ENCODE data around the gene PNPLA7. TPM values are rescaled to one million over a fixed set of nuclear protein-coding genes. Genes with fewer than 3 reads are reported as not detected.

Gene PNPLA7
- polyA plus RNA-seq, 2 donors = 2.3 to 3.9 TPM

DNA sequence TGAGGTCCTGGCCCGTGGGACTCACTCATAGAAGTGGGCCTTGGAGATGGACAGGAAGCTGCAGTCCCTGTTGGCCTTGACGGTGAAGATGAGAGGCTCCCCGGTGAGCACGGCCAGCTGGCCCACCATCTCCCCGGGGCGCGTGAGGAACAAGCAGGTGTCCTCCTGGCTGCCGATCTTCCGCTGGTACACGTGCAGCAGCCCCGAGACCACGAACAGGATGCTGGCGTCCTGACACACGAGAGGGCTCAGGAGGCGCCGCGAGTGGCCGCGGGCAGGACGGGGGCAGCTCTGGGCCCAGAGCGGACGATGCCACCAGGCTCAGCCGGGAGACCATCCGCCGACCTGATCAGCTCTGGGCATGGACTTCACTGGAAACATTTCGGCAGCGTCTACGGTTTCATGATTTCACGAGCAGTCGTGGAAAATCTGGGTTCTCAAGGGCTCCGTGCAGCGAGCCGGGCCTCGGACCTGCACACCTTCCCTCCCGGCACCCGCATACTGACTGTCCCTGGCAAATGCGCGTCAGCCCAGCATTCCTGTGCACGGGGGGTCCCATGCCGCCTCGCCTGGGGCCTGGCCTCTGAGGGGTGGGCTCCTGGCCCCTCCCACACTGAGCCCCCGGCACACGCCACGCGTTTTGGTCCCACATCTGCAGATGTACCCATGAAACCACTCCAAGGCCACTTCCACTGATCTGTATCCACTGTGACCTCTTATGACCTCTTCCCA lies 49.4 kb downstream of the PNPLA7 start:
- WGBS, 2 donors = 91 to 94% methylated on average over 45 of the region's 45 CpGs
- Histone ChIP-seq H3K4me1 (ENCODE audit: control insufficient read depth in 2 of 2, insufficient read depth in 2 of 2, low read length in 1 of 2) (peaks cover 0 to under 1% of the 10 kb centered on the region in 2 donors), H3K4me3 (ENCODE audit: low read depth in 1 of 2, low read length in 2 of 2) (no peak overlapping the region), H3K9me3 (ENCODE audit: control insufficient read depth in 2 of 2, insufficient read depth in 1 of 2, low read depth in 1 of 2, low read length in 1 of 2) (no peaks in the 10 kb centered on the region), H3K27me3 (ENCODE audit: control insufficient read depth in 1 of 2, insufficient read depth in 2 of 2, low read length in 2 of 2) (no peaks in the 10 kb centered on the region), H3K36me3 (ENCODE audit: control insufficient read depth in 2 of 2, insufficient read depth in 2 of 2, low read length in 1 of 2) (peaks cover 0 to 4% of the 10 kb centered on the region in 2 donors), H3K27ac (ENCODE audit: low read depth in 2 of 2, low read length in 1 of 2) (no peak overlapping the region)

DNA sequence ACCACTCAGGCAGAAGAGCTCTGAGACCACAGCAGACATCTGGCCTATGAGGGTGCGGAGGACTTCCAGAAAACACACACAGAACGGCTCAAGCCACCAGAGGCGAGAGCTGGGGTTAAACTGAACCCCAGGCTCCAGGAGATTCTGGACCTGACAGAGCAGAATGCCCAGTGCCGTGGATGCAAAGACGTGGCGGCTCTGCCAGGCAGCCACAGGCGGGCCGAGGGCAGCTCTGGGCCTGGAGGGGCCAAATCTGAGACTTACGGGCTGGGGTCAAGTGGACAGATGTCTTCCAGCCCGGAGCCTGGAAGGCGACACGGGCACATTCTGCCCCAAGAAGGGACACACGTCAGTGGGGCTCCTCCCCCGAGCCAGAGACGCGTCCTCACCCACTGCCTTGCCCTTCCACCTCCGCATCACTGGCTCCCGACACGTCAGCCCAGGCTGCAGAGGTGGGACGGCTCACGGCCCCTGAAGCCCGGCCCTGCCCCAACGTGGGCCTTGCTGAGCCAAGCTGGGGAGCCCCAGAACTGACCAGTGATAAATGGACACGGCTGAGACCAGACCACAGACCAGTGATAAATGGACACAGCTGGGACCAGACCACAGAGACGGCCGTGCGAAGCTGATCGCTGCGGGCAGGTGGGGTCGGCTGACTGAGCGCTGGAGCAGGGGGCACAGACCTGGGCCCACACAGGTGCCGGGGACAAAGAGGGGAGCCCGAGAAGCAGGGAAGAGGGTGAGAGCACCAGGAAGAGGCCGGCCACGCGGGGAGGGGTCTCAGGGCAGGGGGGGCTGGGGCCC lies 50.1 kb downstream of the PNPLA7 start:
- no peaks in the 10 kb centered on the region for H3K4me1 ChIP-seq (ENCODE audit: control insufficient read depth in 2 of 2, insufficient read depth in 2 of 2, low read length in 1 of 2)
- no peak overlapping the region for H3K4me3 ChIP-seq (ENCODE audit: low read depth in 1 of 2, low read length in 2 of 2)
- 89 to 93% methylated on average over 36 of the region's 36 CpGs for whole genome bisulfite sequencing, 2 donors
- H3K36me3 ChIP-seq (ENCODE audit: control insufficient read depth in 2 of 2, insufficient read depth in 2 of 2, low read length in 1 of 2) = peaks cover 0 to 4% of the 10 kb centered on the region in 2 donors
- H3K9me3 ChIP-seq (ENCODE audit: control insufficient read depth in 2 of 2, insufficient read depth in 1 of 2, low read depth in 1 of 2, low read length in 1 of 2) = no peaks in the 10 kb centered on the region
- no peak overlapping the region for H3K27ac ChIP-seq (ENCODE audit: low read depth in 2 of 2, low read length in 1 of 2)
- H3K27me3 ChIP-seq (ENCODE audit: control insufficient read depth in 1 of 2, insufficient read depth in 2 of 2, low read length in 2 of 2) = no peaks in the 10 kb centered on the region

DNA sequence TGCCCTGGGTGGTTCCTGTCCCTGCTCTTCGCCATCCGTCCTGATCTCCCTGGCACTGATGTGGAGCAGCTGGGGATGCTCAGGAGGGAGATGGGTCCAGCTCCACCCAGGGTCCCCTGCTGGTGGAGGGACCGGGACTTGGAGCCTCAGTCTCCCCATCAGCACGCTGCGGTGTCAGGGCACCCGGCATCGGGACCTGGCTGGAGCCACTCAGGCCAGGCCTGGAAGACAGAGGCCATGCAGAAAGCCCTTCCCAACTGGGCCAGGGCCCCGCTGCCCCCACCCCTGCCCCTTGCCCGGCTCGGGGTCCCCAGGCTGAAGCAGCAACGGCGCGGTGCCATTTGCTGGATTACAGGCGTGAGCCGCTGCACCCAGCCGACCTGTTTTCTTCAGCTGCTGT lies 50.8 kb downstream of the PNPLA7 start:
- WGBS, 2 donors = 91% methylated on average over 16 of the region's 16 CpGs
- no peaks in the 10 kb centered on the region for H3K27me3 ChIP-seq (ENCODE audit: control insufficient read depth in 1 of 2, insufficient read depth in 2 of 2, low read length in 2 of 2)
- no peak overlapping the region for H3K4me3 ChIP-seq (ENCODE audit: low read depth in 1 of 2, low read length in 2 of 2)
- H3K27ac ChIP-seq (ENCODE audit: low read depth in 2 of 2, low read length in 1 of 2) = no peak overlapping the region
- H3K4me1 ChIP-seq (ENCODE audit: control insufficient read depth in 2 of 2, insufficient read depth in 2 of 2, low read length in 1 of 2) = no peaks in the 10 kb centered on the region
- H3K9me3 ChIP-seq (ENCODE audit: control insufficient read depth in 2 of 2, insufficient read depth in 1 of 2, low read depth in 1 of 2, low read length in 1 of 2) = no peaks in the 10 kb centered on the region
- H3K36me3 ChIP-seq (ENCODE audit: control insufficient read depth in 2 of 2, insufficient read depth in 2 of 2, low read length in 1 of 2) = peaks cover 0 to 4% of the 10 kb centered on the region in 2 donors

DNA sequence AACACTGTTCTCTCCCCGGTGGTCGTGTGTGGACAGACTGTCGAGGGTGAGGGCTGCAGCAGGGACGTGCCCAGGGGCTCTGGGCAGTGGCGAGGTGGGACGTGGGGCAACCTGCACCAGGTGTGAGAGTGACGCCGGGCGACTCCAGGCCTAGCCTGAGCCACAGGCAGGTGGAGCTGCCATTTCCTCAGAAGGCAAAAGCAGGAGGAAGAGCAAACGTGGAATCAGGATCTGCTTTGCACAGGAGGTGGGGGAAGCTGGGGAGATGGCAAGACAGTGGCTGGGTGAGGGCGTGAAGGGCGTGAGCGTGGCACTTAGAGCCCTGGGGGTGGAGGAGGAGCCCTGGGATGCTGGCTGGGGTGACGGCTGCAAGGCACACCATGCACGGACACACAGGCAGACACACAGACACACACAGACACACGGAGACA lies 51.5 kb downstream of the PNPLA7 start:
- Histone ChIP-seq H3K4me3 (ENCODE audit: low read depth in 1 of 2, low read length in 2 of 2) (no peak overlapping the region), H3K27ac (ENCODE audit: low read depth in 2 of 2, low read length in 1 of 2) (no peak overlapping the region), H3K4me1 (ENCODE audit: control insufficient read depth in 2 of 2, insufficient read depth in 2 of 2, low read length in 1 of 2) (no peaks in the 10 kb centered on the region), H3K27me3 (ENCODE audit: control insufficient read depth in 1 of 2, insufficient read depth in 2 of 2, low read length in 2 of 2) (no peaks in the 10 kb centered on the region), H3K36me3 (ENCODE audit: control insufficient read depth in 2 of 2, insufficient read depth in 2 of 2, low read length in 1 of 2) (peaks cover 0 to 4% of the 10 kb centered on the region in 2 donors), H3K9me3 (ENCODE audit: control insufficient read depth in 2 of 2, insufficient read depth in 1 of 2, low read depth in 1 of 2, low read length in 1 of 2) (no peaks in the 10 kb centered on the region)
- 86% methylated on average over 16 of the region's 16 CpGs for WGBS, 2 donors

DNA sequence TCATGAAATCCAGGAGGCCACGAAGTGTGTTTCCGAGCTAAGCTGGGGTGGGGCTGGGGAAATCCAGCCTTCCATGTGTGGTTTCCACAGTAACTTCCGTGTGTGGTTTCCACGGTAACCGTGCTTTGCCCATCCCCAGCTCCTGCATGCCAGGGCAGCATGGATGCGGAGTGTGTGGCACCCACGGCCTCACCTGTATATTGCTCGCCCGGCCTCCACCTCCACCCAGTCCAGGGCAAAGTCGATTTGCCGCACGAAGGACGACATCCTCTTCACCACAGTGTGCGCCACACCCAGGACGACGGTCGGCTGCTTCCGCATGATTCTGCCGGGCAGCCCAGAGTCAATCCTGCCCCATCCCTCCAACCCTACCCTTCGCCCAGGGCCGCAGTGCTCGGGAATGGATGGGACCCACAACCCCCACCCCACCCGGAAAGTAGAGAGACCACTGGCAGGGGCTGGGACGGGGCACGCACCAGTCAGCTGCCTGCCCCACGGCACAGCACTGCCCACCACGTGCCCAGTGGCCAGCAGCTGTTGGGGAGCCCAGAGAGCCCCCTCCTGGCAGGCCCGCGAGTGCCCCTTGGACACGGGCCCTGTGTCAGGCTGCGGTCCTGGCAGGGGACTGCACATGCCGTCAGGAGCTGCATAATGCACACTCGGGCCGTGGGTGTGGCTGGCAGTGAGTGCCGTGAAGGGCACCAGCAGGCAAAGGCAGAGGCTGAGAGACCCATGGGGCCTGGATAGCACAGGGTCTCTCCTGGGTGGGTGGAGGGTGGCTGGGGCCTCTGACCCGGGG lies 52.1 kb downstream of the PNPLA7 start:
- H3K27me3 ChIP-seq (ENCODE audit: control insufficient read depth in 1 of 2, insufficient read depth in 2 of 2, low read length in 2 of 2) = no peaks in the 10 kb centered on the region
- no peak overlapping the region for H3K4me3 ChIP-seq (ENCODE audit: low read depth in 1 of 2, low read length in 2 of 2)
- peaks cover 0 to 4% of the 10 kb centered on the region in 2 donors for H3K36me3 ChIP-seq (ENCODE audit: control insufficient read depth in 2 of 2, insufficient read depth in 2 of 2, low read length in 1 of 2)
- no peaks in the 10 kb centered on the region for H3K4me1 ChIP-seq (ENCODE audit: control insufficient read depth in 2 of 2, insufficient read depth in 2 of 2, low read length in 1 of 2)
- H3K9me3 ChIP-seq (ENCODE audit: control insufficient read depth in 2 of 2, insufficient read depth in 1 of 2, low read depth in 1 of 2, low read length in 1 of 2) = no peaks in the 10 kb centered on the region
- H3K27ac ChIP-seq (ENCODE audit: low read depth in 2 of 2, low read length in 1 of 2) = no peak overlapping the region
- WGBS, 2 donors = 86 to 87% methylated on average over 36 of the region's 36 CpGs

DNA sequence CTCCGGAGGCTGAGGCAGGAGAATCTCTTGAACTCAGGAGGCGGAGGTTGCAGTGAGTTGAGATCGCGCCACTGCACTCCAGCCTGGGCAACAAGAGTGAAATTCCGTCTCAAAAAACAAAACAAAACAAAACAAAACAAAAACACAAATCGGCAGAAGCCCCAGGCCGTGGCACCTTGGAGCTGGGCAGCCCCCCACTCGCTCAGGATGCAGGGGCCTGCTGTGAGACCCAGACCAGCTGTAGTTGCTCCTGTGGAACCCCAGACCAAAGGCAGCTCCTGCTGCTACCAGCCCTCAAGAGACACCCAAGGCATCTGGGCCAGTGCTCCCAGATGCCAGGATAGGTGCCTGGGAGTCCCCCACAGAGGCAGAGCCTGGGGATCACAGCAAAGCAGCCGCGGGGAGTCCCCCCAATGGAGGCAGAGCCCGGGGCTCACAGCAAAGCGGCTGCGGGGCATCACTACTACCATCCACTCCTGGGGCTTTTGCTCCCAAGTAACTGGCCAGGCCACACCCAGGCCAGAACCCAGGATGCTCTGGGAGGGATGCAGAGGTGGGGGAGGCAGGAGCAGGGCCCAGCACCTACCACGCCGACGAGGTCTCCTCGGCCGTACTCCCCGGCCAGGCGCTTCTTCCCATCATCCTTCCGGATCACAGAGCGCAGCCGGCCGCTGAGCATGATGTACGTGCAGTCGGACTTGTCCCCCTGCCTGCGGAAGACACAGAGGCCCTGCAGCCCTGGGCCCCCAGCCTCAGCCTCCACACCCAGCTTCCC lies 53.4 kb downstream of the PNPLA7 start:
- H3K9me3 ChIP-seq (ENCODE audit: control insufficient read depth in 2 of 2, insufficient read depth in 1 of 2, low read depth in 1 of 2, low read length in 1 of 2) = no peaks in the 10 kb centered on the region
- H3K27me3 ChIP-seq (ENCODE audit: control insufficient read depth in 1 of 2, insufficient read depth in 2 of 2, low read length in 2 of 2) = no peaks in the 10 kb centered on the region
- 94 to 96% methylated on average over 27 of the region's 27 CpGs for WGBS, 2 donors
- H3K4me1 ChIP-seq (ENCODE audit: control insufficient read depth in 2 of 2, insufficient read depth in 2 of 2, low read length in 1 of 2) = no peaks in the 10 kb centered on the region
- no peak overlapping the region for H3K4me3 ChIP-seq (ENCODE audit: low read depth in 1 of 2, low read length in 2 of 2)
- H3K36me3 ChIP-seq (ENCODE audit: control insufficient read depth in 2 of 2, insufficient read depth in 2 of 2, low read length in 1 of 2) = peaks cover 0 to 4% of the 10 kb centered on the region in 2 donors
- no peak overlapping the region for H3K27ac ChIP-seq (ENCODE audit: low read depth in 2 of 2, low read length in 1 of 2)

DNA sequence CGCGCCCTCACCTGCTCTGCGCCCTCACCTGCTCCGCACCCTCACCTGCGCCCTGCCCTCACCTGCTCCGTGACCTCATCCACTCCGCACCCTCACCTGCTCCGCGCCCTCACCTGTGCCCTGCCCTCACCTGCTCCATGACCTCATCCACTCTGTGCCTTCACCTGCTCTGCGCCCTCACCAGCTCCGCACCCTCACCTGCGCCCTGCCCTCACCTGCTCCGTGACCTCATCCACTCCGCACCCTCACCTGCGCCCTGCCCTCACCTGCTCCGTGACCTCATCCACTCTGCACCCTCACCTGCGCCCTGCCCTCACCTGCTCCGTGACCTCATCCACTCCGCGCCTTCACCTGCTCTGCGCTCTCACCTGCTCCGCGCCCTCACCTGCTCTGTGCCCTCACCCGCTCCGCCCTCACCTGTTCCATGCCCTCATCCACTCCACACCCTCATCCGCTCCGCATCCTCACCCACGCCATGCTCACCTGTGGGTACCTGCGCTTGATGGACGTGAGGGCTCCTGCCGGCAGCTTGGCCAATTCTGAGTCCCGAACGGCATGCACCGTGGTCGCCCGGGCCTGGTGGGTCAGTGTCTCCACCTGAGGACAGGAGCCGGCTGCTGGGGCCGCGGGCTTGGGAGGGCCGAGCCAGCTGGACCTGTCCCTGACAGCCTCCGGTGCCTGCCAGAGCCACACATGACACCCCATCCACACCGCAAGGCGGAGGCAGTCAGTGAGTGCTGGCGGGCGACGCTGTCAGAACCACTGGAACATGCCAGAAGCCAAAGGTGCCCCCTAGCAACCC lies 55.5 kb downstream of the PNPLA7 start:
- Histone ChIP-seq H3K36me3 (ENCODE audit: control insufficient read depth in 2 of 2, insufficient read depth in 2 of 2, low read length in 1 of 2) (no peaks in the 10 kb centered on the region), H3K27me3 (ENCODE audit: control insufficient read depth in 1 of 2, insufficient read depth in 2 of 2, low read length in 2 of 2) (no peaks in the 10 kb centered on the region), H3K4me1 (ENCODE audit: control insufficient read depth in 2 of 2, insufficient read depth in 2 of 2, low read length in 1 of 2) (no peaks in the 10 kb centered on the region), H3K9me3 (ENCODE audit: control insufficient read depth in 2 of 2, insufficient read depth in 1 of 2, low read depth in 1 of 2, low read length in 1 of 2) (no peaks in the 10 kb centered on the region), H3K27ac (ENCODE audit: low read depth in 2 of 2, low read length in 1 of 2) (no peak overlapping the region), H3K4me3 (ENCODE audit: low read depth in 1 of 2, low read length in 2 of 2) (no peak overlapping the region)
- WGBS, 2 donors = 95 to 97% methylated on average over 44 to 46 of the region's 46 CpGs

DNA sequence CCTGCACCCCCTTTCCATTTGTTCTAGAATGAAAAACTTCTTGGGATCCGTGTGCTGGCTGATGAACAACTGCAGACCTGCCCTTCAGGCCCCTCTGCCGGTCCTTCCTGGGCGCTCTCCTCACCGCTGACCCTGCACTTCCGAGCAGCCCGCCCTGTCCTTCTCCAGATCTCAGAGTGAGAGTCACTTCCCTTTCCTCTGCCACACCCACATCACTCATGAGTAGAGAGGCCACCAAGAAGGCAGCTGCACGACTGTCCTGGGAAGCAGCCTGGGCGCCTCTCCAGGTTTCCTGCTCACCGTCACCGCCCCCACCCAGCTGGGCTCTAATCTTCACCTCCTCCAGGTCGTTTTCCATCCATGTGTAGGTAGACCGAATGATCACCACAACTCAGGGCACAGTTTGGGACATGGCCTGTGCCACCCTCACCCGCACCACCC lies 56.1 kb downstream of the PNPLA7 start:
- Histone ChIP-seq H3K27ac (ENCODE audit: low read depth in 2 of 2, low read length in 1 of 2) (no peak overlapping the region), H3K9me3 (ENCODE audit: control insufficient read depth in 2 of 2, insufficient read depth in 1 of 2, low read depth in 1 of 2, low read length in 1 of 2) (no peaks in the 10 kb centered on the region), H3K36me3 (ENCODE audit: control insufficient read depth in 2 of 2, insufficient read depth in 2 of 2, low read length in 1 of 2) (no peaks in the 10 kb centered on the region), H3K4me1 (ENCODE audit: control insufficient read depth in 2 of 2, insufficient read depth in 2 of 2, low read length in 1 of 2) (no peaks in the 10 kb centered on the region), H3K27me3 (ENCODE audit: control insufficient read depth in 1 of 2, insufficient read depth in 2 of 2, low read length in 2 of 2) (no peaks in the 10 kb centered on the region), H3K4me3 (ENCODE audit: low read depth in 1 of 2, low read length in 2 of 2) (no peak overlapping the region)
- 75 to 78% methylated on average over 12 to 13 of the region's 13 CpGs for WGBS, 2 donors
